HT1080 (cell line): Measurements from ENCODE around the gene MUC5AC. TPM values are rescaled to one million over a fixed set of nuclear protein-coding genes. Genes with fewer than 3 reads are reported as not detected.

Experiments used
- DNase-seq: peaks from one replicate; pipeline ENCODE4 v3.0.0-alpha.2; 2015; ENCODE audit warnings: low read depth
- total RNA-seq: library from RNA; depleted of rRNA; stranded (reverse); fragments of >200 nt; shearing (Covaris generic); gene quantifications from 2 replicates; pipeline ENCODE4 v1.2.3, GENCODE V29; 2014

The MUC5AC gene
- total RNA-seq, 1 experiment from 2014 or later = not detected

- DNase-seq = no peak
Measured at GRCh38 chr11:1224111-1224490, 66.3 kb downstream of the MUC5AC start.

- no peak for DNase-seq
Measured at GRCh38 chr11:1224491-1225385, 67.0 kb downstream of the MUC5AC start.

- DNase-seq = no peak
Measured at GRCh38 chr11:1225386-1226225, 67.9 kb downstream of the MUC5AC start.

- DNase-seq = no peak
Measured at GRCh38 chr11:1226226-1226985, 68.7 kb downstream of the MUC5AC start.

- no peak for DNase-seq
Measured at GRCh38 chr11:1226986-1227550, 69.3 kb downstream of the MUC5AC start.

- DNase-seq = no peak
Measured at GRCh38 chr11:1227551-1228100, 69.9 kb downstream of the MUC5AC start.

GRCh38 chr11:1228101-1228821 lies 70.5 kb downstream of the MUC5AC start:
- no peak for DNase-seq

GRCh38 chr11:1228921-1229451 lies 71.2 kb downstream of the MUC5AC start:
- DNase-seq = no peak

GRCh38 chr11:1229471-1230120 lies 71.8 kb downstream of the MUC5AC start:
- DNase-seq = no peak

- no peak for DNase-seq
Measured at GRCh38 chr11:1230121-1230455, 72.3 kb downstream of the MUC5AC start.

GRCh38 chr11:1230456-1231395 lies 73.0 kb downstream of the MUC5AC start:
- DNase-seq = no peak

- DNase-seq = no peak
Measured at GRCh38 chr11:1231396-1232020, 73.8 kb downstream of the MUC5AC start.

GRCh38 chr11:1232021-1232882 lies 74.5 kb downstream of the MUC5AC start:
- no peak for DNase-seq

GRCh38 chr11:1232883-1233321 lies 75.1 kb downstream of the MUC5AC start:
- no peak for DNase-seq

GRCh38 chr11:1233351-1234053 lies 75.7 kb downstream of the MUC5AC start:
- no peak for DNase-seq

GRCh38 chr11:1234054-1234720 lies 76.4 kb downstream of the MUC5AC start:
- no peak for DNase-seq
